ENCODE data around the gene POLR1E. TPM values are rescaled to one million over a fixed set of nuclear protein-coding genes. Genes with fewer than 3 reads are reported as not detected.

Gene POLR1E
- total and polyA plus RNA-seq, 2 of the 8 experiments (the other 6 are each of a cell fraction or from before 2014, with no cell fraction given), result 16.0 to 40.0 TPM

DNA sequence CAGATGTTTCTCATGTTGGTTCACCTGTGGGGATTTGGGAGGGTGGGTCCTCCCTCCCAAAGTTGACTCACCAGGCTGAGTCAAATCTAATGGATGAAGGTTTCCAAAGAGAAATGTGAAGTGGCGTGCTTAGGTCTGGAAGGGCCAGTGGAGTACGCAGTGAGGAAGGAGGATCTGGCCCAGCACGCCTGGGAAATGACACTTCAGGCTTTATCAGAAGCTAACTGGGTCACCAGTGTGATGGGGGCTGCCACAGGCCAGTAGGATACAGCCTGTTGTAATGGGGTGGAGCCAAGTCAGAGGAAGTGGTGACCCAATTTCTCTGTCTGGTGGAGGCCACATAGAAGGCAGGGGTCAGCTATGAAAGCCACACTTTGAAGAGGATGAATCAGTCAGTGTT lies 18.0 kb downstream of the POLR1E start:
- H3K36me3 ChIP-seq (ENCODE audit: control insufficient read depth in 2 of 4, insufficient read depth in 4 of 4, low read length in 3 of 4), result peaks cover 11 to 58% (median 40%) of the 10 kb centered on the region in 4 experiments
- H3K23me2 ChIP-seq (ENCODE audit: low read depth, low read length), result no peaks in the 10 kb centered on the region
- H3K27ac ChIP-seq (ENCODE audit: low read depth, low read length), result no peak overlapping the region
- FAIRE-seq (no peak), DNase-seq (ENCODE audit: low read depth in 1 of 2, low spot score in 2 of 2) (no peak)
- no peak overlapping the region for H2BK5ac ChIP-seq (ENCODE audit: low read depth, low read length)
- H3K14ac ChIP-seq (ENCODE audit: insufficient read length), result no peak overlapping the region
- no peak overlapping the region for H4K8ac ChIP-seq (ENCODE audit: extremely low read depth, insufficient read depth, low read length)
- no peak overlapping the region for H3K4me2 ChIP-seq (ENCODE audit: insufficient read depth in 1 of 2, low read depth in 2 of 2, low read length in 2 of 2)
- no peak overlapping the region for H4K91ac ChIP-seq (replicated peaks; ENCODE audit: insufficient read length, low read length)
- POLR2A ChIA-PET (ENCODE audit: partially characterized antibody), result interaction anchor here (0.6 to 3.5 kb wide), 4 partner anchors 9 to 224 kb away, joined by 3 to 15 read pairs (median 4); partner anchors contain the start of gene POLR1E
- peaks cover 6 to 9% of the 10 kb centered on the region in 2 experiments for H4K20me1 ChIP-seq (replicated peaks in 1 of 2; ENCODE audit: control insufficient read depth in 1 of 2, insufficient read depth in 2 of 2, low read length in 2 of 2)
- H2BK20ac ChIP-seq (ENCODE audit: low read length), result no peak overlapping the region
- H2BK12ac ChIP-seq (ENCODE audit: low read depth, low read length), result no peak overlapping the region
- no peaks in the 10 kb centered on the region for H3K4me1 ChIP-seq (replicated peaks in 1 of 4; ENCODE audit: control insufficient read depth in 3 of 4, insufficient read depth in 4 of 4, low read length in 3 of 4)
- H3K4me3 ChIP-seq (ENCODE audit: extremely low read depth in 1 of 4, insufficient read depth in 2 of 4, low read depth in 3 of 4, low read length in 4 of 4), result no peak overlapping the region
- H3K27me3 ChIP-seq (replicated peaks in 1 of 4; ENCODE audit: control insufficient read depth in 3 of 4, extremely low read depth in 1 of 4, insufficient read depth in 3 of 4, low read length in 3 of 4), result no peaks in the 10 kb centered on the region
- no peaks in the 10 kb centered on the region for H3K9me3 ChIP-seq (ENCODE audit: insufficient read depth in 2 of 2, low read depth in 1 of 2, low read length in 1 of 2)
- no peak overlapping the region for H3K18ac ChIP-seq (ENCODE audit: extremely low read depth, low read length)
- H3K79me1 ChIP-seq (ENCODE audit: low read depth, low read length), result no peaks in the 10 kb centered on the region; the same call in 1 of the 2 replicates
- no peak overlapping the region for H3K9ac ChIP-seq (replicated peaks in 1 of 4; ENCODE audit: extremely low read depth in 1 of 4, low read depth in 3 of 4, low read length in 3 of 4)
- CTCF ChIA-PET (ENCODE audit: partially characterized antibody), result no interaction called here
- WGBS, 2 experiments (ENCODE audit: extremely low coverage in 1 of 2, insufficient coverage in 1 of 2, insufficient read length in 1 of 2, insufficient replicate concordance in 2 of 2, low coverage in 1 of 2, low lambda C conversion rate in 2 of 2, missing lambda C conversion rate in 1 of 2), result 98% methylated on average over 3 of the region's 3 CpGs; no CpG with 5 or more reads in 1 of the 2 experiments
- H2AFZ ChIP-seq (ENCODE audit: low read length), result no peak overlapping the region
- TF ChIP-seq GTF2F1 (IDR thresholded peaks at IDR 0.05; ENCODE audit: borderline replicate concordance, low read depth, low read length) (no peak), FOSL1 (IDR thresholded peaks at IDR 0.05; ENCODE audit: insufficient read depth, low read depth, low read length) (no peak), ASH2L (IDR thresholded peaks at IDR 0.05; ENCODE audit: low read length) (no peak), HDAC6 (IDR thresholded peaks at IDR 0.05; ENCODE audit: low read depth, low read length) (no peak), EP300 (IDR thresholded peaks at IDR 0.05; ENCODE audit: borderline replicate concordance in 1 of 2, low read depth in 2 of 2, low read length in 2 of 2) (no peak), TEAD4 (IDR thresholded peaks at IDR 0.05; ENCODE audit: low read depth, low read length) (no peak), TBP (IDR thresholded peaks at IDR 0.05; ENCODE audit: low read depth, low read length) (no peak), KDM5A (IDR thresholded peaks at IDR 0.05; ENCODE audit: low read length) (no peak), SUZ12 (IDR thresholded peaks at IDR 0.05; ENCODE audit: low read length) (no peak), SP4 (IDR thresholded peaks at IDR 0.05; ENCODE audit: low read length) (no peak), POLR2AphosphoS5 (IDR thresholded peaks at IDR 0.05; ENCODE audit: low read depth, low read length) (no peak)
- TF ChIP-seq, protein P1, sequence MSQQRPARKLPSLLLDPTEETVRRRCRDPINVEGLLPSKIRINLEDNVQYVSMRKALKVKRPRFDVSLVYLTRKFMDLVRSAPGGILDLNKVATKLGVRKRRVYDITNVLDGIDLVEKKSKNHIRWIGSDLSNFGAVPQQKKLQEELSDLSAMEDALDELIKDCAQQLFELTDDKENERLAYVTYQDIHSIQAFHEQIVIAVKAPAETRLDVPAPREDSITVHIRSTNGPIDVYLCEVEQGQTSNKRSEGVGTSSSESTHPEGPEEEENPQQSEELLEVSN (IDR thresholded peaks at IDR 0.05), result no peak
- TF ChIP-seq, protein P2, sequence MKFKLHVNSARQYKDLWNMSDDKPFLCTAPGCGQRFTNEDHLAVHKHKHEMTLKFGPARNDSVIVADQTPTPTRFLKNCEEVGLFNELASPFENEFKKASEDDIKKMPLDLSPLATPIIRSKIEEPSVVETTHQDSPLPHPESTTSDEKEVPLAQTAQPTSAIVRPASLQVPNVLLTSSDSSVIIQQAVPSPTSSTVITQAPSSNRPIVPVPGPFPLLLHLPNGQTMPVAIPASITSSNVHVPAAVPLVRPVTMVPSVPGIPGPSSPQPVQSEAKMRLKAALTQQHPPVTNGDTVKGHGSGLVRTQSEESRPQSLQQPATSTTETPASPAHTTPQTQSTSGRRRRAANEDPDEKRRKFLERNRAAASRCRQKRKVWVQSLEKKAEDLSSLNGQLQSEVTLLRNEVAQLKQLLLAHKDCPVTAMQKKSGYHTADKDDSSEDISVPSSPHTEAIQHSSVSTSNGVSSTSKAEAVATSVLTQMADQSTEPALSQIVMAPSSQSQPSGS (IDR thresholded peaks at IDR 0.05; ENCODE audit: low read length), result no peak
- no peak overlapping the region for H3K56ac ChIP-seq (replicated peaks; ENCODE audit: insufficient read length, low read depth, low read length)
- no peak overlapping the region for H2AK5ac ChIP-seq (ENCODE audit: low read depth, low read length)
- no peak overlapping the region for H4K5ac ChIP-seq (ENCODE audit: insufficient read length, low read depth, low read length)
- H3K4ac ChIP-seq (replicated peaks; ENCODE audit: insufficient read length, low read depth, low read length), result no peak overlapping the region
- H2BK15ac ChIP-seq (ENCODE audit: low read length), result no peak overlapping the region
- no peak overlapping the region for H3K23ac ChIP-seq (ENCODE audit: insufficient read length)
- no peak overlapping the region for H2BK120ac ChIP-seq (replicated peaks; ENCODE audit: low read depth, low read length)
- no peaks in the 10 kb centered on the region for H3K79me2 ChIP-seq (ENCODE audit: control insufficient read depth in 1 of 2, insufficient read depth in 2 of 2, low read length in 2 of 2)

Measured in H1 (cell line).